Breast epithelium (tissue), 3 donors: ENCODE data around the gene TAF10.

Experiments
- POLR2AphosphoS5 ChIP-seq, 3 donors: sonication (generic); formaldehyde crosslinking; IDR thresholded peaks; one replicate each; pipeline ENCODE4 v1.6.1; 2017; ENCODE audit warnings: antibody characterized with exemption in 3 of 3
- TF ChIP-seq, protein P1 (sequence below), 3 donors: fragments of 450-650 bp; IDR thresholded peaks; one replicate each; pipeline ENCODE4 v1.5.1; 2016 to 2017; ENCODE audit warnings: antibody characterized with exemption in 3 of 3, mild to moderate bottlenecking in 3 of 3, moderate library complexity in 3 of 3

DNA sequence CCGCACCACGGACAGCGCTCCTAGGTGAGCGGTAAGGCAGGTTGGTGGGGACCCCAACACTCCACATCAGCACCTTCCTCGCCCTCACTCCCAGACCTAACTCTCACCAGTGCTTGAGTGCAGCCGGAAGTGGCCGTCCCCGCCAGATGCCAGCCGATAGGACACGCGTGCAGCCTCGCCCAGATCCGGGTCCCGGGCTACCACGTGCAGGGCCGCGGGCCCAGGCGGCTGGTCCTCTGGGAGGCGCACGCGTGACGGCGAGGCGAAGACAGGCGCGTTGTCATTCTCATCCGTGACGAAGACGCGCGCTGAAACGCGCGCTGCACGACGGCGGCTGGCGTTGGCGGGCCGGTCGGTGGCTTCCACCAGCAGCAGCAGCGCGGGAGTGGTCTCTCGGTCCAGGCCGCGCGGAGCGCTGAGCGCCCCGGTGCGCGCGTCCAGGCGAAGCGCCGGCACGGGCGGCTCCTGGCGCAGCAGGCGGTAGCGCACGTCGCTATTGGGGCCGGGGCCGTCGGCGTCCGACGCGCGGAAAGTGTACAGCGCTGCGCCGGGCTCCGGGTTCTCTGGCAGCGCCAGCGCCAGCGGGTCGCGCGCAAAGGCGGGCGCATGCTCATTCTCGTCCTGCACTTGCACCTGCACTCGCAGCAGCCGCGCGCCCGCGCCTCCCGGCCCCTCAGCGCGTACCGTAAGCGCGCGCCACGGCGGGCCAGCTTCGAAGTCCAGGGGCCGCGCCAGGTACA is 18.0 kb upstream of the TAF10 start:
- TF ChIP-seq, protein P1, sequence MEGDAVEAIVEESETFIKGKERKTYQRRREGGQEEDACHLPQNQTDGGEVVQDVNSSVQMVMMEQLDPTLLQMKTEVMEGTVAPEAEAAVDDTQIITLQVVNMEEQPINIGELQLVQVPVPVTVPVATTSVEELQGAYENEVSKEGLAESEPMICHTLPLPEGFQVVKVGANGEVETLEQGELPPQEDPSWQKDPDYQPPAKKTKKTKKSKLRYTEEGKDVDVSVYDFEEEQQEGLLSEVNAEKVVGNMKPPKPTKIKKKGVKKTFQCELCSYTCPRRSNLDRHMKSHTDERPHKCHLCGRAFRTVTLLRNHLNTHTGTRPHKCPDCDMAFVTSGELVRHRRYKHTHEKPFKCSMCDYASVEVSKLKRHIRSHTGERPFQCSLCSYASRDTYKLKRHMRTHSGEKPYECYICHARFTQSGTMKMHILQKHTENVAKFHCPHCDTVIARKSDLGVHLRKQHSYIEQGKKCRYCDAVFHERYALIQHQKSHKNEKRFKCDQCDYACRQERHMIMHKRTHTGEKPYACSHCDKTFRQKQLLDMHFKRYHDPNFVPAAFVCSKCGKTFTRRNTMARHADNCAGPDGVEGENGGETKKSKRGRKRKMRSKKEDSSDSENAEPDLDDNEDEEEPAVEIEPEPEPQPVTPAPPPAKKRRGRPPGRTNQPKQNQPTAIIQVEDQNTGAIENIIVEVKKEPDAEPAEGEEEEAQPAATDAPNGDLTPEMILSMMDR (IDR thresholded peaks at IDR 0.05), result no peak
- TF ChIP-seq POLR2AphosphoS5 (IDR thresholded peaks at IDR 0.05), result no peak
